ENCODE measurements around the gene GPR26.

Gene GPR26

GRCh38 chr10:123718544-123719060, 52.4 kb downstream of the GPR26 start:
- H3K9ac ChIP-seq (ENCODE audit: low read depth, low read length): no peak overlapping the region
- no peaks in the 10 kb centered on the region for H3K4me1 ChIP-seq (ENCODE audit: insufficient read depth, low read length)
- H4K20me1 ChIP-seq (ENCODE audit: insufficient read depth, low read length): no peaks in the 10 kb centered on the region
- H3K9me3 ChIP-seq (ENCODE audit: insufficient read depth, low read length, severe bottlenecking): peaks cover 6% of the 10 kb centered on the region
- TF ChIP-seq CTCF (IDR thresholded peaks at IDR 0.05; ENCODE audit: borderline replicate concordance, extremely low read depth, low read length, poor library complexity, severe bottlenecking): no peak
- no peak for TF ChIP-seq EZH2 (IDR thresholded peaks at IDR 0.05; ENCODE audit: borderline replicate concordance, low read depth, low read length, severe bottlenecking)
- H2AFZ ChIP-seq (ENCODE audit: low read depth, low read length): no peak overlapping the region
- H3K4me3 ChIP-seq (ENCODE audit: low read depth in 1 of 2, low read length in 2 of 2): no peak overlapping the region
- H3K79me2 ChIP-seq (ENCODE audit: insufficient read depth, low read length): no peaks in the 10 kb centered on the region
- H3K27ac ChIP-seq (ENCODE audit: low read length): no peak overlapping the region
- no peak for DNase-seq
- ATAC-seq (ENCODE audit: insufficient read depth, low read depth): no peak
- no peaks in the 10 kb centered on the region for H3K36me3 ChIP-seq (ENCODE audit: insufficient read depth, low read length)
- H3K27me3 ChIP-seq (ENCODE audit: insufficient read depth, low read length, poor library complexity): no peaks in the 10 kb centered on the region
- no peak overlapping the region for H3K4me2 ChIP-seq (ENCODE audit: insufficient read depth, low read length)

- ATAC-seq (ENCODE audit: insufficient read depth, low read depth) (no peak), DNase-seq (no peak)
- H3K9ac ChIP-seq (ENCODE audit: low read depth, low read length): no peak overlapping the region
- peaks cover 4% of the 10 kb centered on the region for H3K9me3 ChIP-seq (ENCODE audit: insufficient read depth, low read length, severe bottlenecking)
- H2AFZ ChIP-seq (ENCODE audit: low read depth, low read length): no peak overlapping the region
- no peaks in the 10 kb centered on the region for H3K4me1 ChIP-seq (ENCODE audit: insufficient read depth, low read length)
- TF ChIP-seq EZH2 (IDR thresholded peaks at IDR 0.05; ENCODE audit: borderline replicate concordance, low read depth, low read length, severe bottlenecking): no peak
- TF ChIP-seq CTCF (IDR thresholded peaks at IDR 0.05; ENCODE audit: borderline replicate concordance, extremely low read depth, low read length, poor library complexity, severe bottlenecking): no peak
- no peaks in the 10 kb centered on the region for H3K27me3 ChIP-seq (ENCODE audit: insufficient read depth, low read length, poor library complexity)
- no peaks in the 10 kb centered on the region for H3K79me2 ChIP-seq (ENCODE audit: insufficient read depth, low read length)
- H4K20me1 ChIP-seq (ENCODE audit: insufficient read depth, low read length): no peaks in the 10 kb centered on the region
- no peak overlapping the region for H3K4me2 ChIP-seq (ENCODE audit: insufficient read depth, low read length)
- H3K4me3 ChIP-seq (ENCODE audit: low read depth in 1 of 2, low read length in 2 of 2): no peak overlapping the region
- H3K36me3 ChIP-seq (ENCODE audit: insufficient read depth, low read length): no peaks in the 10 kb centered on the region
- H3K27ac ChIP-seq (ENCODE audit: low read length): no peak overlapping the region
These were observed 54.4 kb downstream of the GPR26 start for GRCh38 chr10:123720536-123720935.

- Histone ChIP-seq H3K4me2 (ENCODE audit: insufficient read depth, low read length) (no peak overlapping the region), H3K4me3 (ENCODE audit: low read depth in 1 of 2, low read length in 2 of 2) (no peak overlapping the region), H3K9ac (ENCODE audit: low read depth, low read length) (no peak overlapping the region), H3K9me3 (ENCODE audit: insufficient read depth, low read length, severe bottlenecking) (peaks cover 4% of the 10 kb centered on the region), H3K79me2 (ENCODE audit: insufficient read depth, low read length) (no peaks in the 10 kb centered on the region), H2AFZ (ENCODE audit: low read depth, low read length) (no peak overlapping the region), H4K20me1 (ENCODE audit: insufficient read depth, low read length) (no peaks in the 10 kb centered on the region), H3K27ac (ENCODE audit: low read length) (no peak overlapping the region), H3K4me1 (ENCODE audit: insufficient read depth, low read length) (no peaks in the 10 kb centered on the region), H3K27me3 (ENCODE audit: insufficient read depth, low read length, poor library complexity) (no peaks in the 10 kb centered on the region), H3K36me3 (ENCODE audit: insufficient read depth, low read length) (no peaks in the 10 kb centered on the region)
- ATAC-seq (ENCODE audit: insufficient read depth, low read depth) (no peak), DNase-seq (no peak)
- no peak for TF ChIP-seq EZH2 (IDR thresholded peaks at IDR 0.05; ENCODE audit: borderline replicate concordance, low read depth, low read length, severe bottlenecking)
- no peak for TF ChIP-seq CTCF (IDR thresholded peaks at IDR 0.05; ENCODE audit: borderline replicate concordance, extremely low read depth, low read length, poor library complexity, severe bottlenecking)
These were observed 55.4 kb downstream of the GPR26 start for GRCh38 chr10:123721441-123722049.
